H1 (cell line): ENCODE measurements around the gene SLC18A3. TPM values are rescaled to one million over a fixed set of nuclear protein-coding genes. Genes with fewer than 3 reads are reported as not detected.
A peak's percentile ranks its signal among the peaks of the same experiment; 100 is the strongest.

Source experiments
- CTCF ChIA-PET: fragments of 300-600 bp; sonication (Branson Sonifier 250); formaldehyde crosslinking; loops from one replicate; lab custom pipeline; 2021; ENCODE audit not compliant: partially characterized antibody; lab: Charles Lee
- POLR2A ChIA-PET: fragments of 300-600 bp; sonication (Branson Sonifier 250); formaldehyde crosslinking; loops from one replicate; lab custom pipeline; 2021; ENCODE audit warnings: inconsistent platforms; ENCODE audit not compliant: partially characterized antibody; lab: Charles Lee
- DNase-seq, 2 experiments: peaks; one replicate each; pipeline versions ENCODE4 v3.0.0 to v3.0.0-alpha.2; 2010 to 2022; ENCODE audit warnings: low spot score in 2 of 2, low read depth in 1 of 2, mixed read lengths in 1 of 2
- FAIRE-seq: peaks from 2 replicates; lab custom pipeline; 2011; peaks lifted over from hg19 to GRCh38; lab: Jason Lieb, UNC
- H2AFZ ChIP-seq: 2 replicates; pipeline ENCODE4 v1.8.1; 2012; ENCODE audit warnings: low read length, inconsistent platforms
- H2AK5ac ChIP-seq: 2 replicates; pipeline ENCODE4 v1.6.1; 2013; ENCODE audit warnings: low read depth, low read length
- H2BK120ac ChIP-seq: replicated peaks from 2 replicates; pipeline ENCODE3; 2013; ENCODE audit warnings: low read depth, low read length, inconsistent platforms
- H2BK12ac ChIP-seq: 2 replicates; pipeline ENCODE4 v1.6.1; 2013; ENCODE audit warnings: low read depth, low read length
- H2BK15ac ChIP-seq: 2 replicates; pipeline ENCODE4 v1.6.1; 2013; ENCODE audit warnings: low read length
- H2BK20ac ChIP-seq: 2 replicates; pipeline ENCODE4 v1.6.1; 2013; ENCODE audit warnings: low read length
- H2BK5ac ChIP-seq: 2 replicates; pipeline ENCODE4 v1.6.1; 2013; ENCODE audit warnings: low read depth, low read length
- H3K14ac ChIP-seq: 2 replicates; pipeline ENCODE4 v1.6.1; 2013; ENCODE audit warnings: inconsistent platforms; ENCODE audit not compliant: insufficient read length
- H3K18ac ChIP-seq: 2 replicates; pipeline ENCODE4 v1.6.1; 2013; ENCODE audit warnings: low read length; ENCODE audit errors: extremely low read depth
- H3K23ac ChIP-seq: 2 replicates; pipeline ENCODE4 v1.6.1; 2013; ENCODE audit warnings: inconsistent platforms; ENCODE audit not compliant: insufficient read length
- H3K23me2 ChIP-seq: 2 replicates; pipeline ENCODE4 v1.6.1; 2013; ENCODE audit warnings: low read depth, low read length
- H3K27ac ChIP-seq: 2 replicates; pipeline ENCODE4 v1.6.1; 2011; ENCODE audit warnings: low read depth, low read length, inconsistent platforms
- H3K27me3 ChIP-seq, 4 experiments: replicated peaks in 1 of 4; 1 replicate in 1 of 4; 2 replicates in 3 of 4; pipeline versions ENCODE4 v1.6.1 to v1.8.1; 2011 to 2013; ENCODE audit warnings: low read length in 3 of 4, mild to moderate bottlenecking in 3 of 4, inconsistent platforms in 2 of 4, mixed read lengths in 2 of 4, moderate library complexity in 1 of 4; ENCODE audit not compliant: control insufficient read depth in 3 of 4, insufficient read depth in 3 of 4; ENCODE audit errors: extremely low read depth in 1 of 4
- H3K36me3 ChIP-seq, 4 experiments: 2 replicates each; pipeline versions ENCODE4 v1.6.1 to v1.8.1; 2011 to 2013; ENCODE audit warnings: mild to moderate bottlenecking in 4 of 4, low read length in 3 of 4, moderate library complexity in 2 of 4, control low read depth in 1 of 4, inconsistent platforms in 1 of 4; ENCODE audit not compliant: insufficient read depth in 4 of 4, control insufficient read depth in 2 of 4
- H3K4ac ChIP-seq: replicated peaks from 2 replicates; pipeline ENCODE3; 2013; ENCODE audit warnings: low read length, low read depth, mixed read lengths, inconsistent platforms; ENCODE audit not compliant: insufficient read length
- H3K4me1 ChIP-seq, 4 experiments: replicated peaks in 1 of 4; 1 replicate in 1 of 4; 2 replicates in 3 of 4; pipeline versions ENCODE4 v1.6.1 to v1.8.1; 2011 to 2013; ENCODE audit warnings: low read length in 3 of 4, inconsistent platforms in 2 of 4, mixed read lengths in 1 of 4; ENCODE audit not compliant: insufficient read depth in 4 of 4, control insufficient read depth in 3 of 4
- H3K4me2 ChIP-seq, 2 experiments: 2 replicates each; pipeline versions ENCODE4 v1.6.1 to v1.8.1; 2011 to 2013; ENCODE audit warnings: low read depth in 2 of 2, low read length in 2 of 2, control low read depth in 1 of 2, inconsistent platforms in 1 of 2, mild to moderate bottlenecking in 1 of 2; ENCODE audit not compliant: insufficient read depth in 1 of 2
- H3K4me3 ChIP-seq, 4 experiments: fragments of 200-600, 300-600 bp in 1 of 4; sonication (generic), shearing (Covaris generic), sonication (Bioruptor Twin) in 1 of 4; 2 replicates each; pipeline versions ENCODE4 v1.5.1 to v1.8.1; 2011 to 2016; ENCODE audit warnings: low read length in 4 of 4, low read depth in 3 of 4, control low read depth in 2 of 4, inconsistent platforms in 2 of 4, mild to moderate bottlenecking in 2 of 4, mixed read lengths in 1 of 4, moderate library complexity in 1 of 4; ENCODE audit not compliant: insufficient read depth in 2 of 4; ENCODE audit errors: extremely low read depth in 1 of 4
- H3K56ac ChIP-seq: replicated peaks from 2 replicates; pipeline ENCODE3; 2013; ENCODE audit warnings: low read depth, mild to moderate bottlenecking, mixed read lengths, low read length, inconsistent platforms; ENCODE audit not compliant: insufficient read length
- H3K79me1 ChIP-seq: 2 replicates; pipeline ENCODE4 v1.6.1; 2013; ENCODE audit warnings: low read depth, low read length, control low read depth
- H3K79me2 ChIP-seq, 2 experiments: 2 replicates each; pipeline versions ENCODE4 v1.6.1 to v1.8.1; 2012 to 2013; ENCODE audit warnings: low read length in 2 of 2, mild to moderate bottlenecking in 2 of 2, inconsistent platforms in 1 of 2; ENCODE audit not compliant: insufficient read depth in 2 of 2, control insufficient read depth in 1 of 2
- H3K9ac ChIP-seq, 4 experiments: replicated peaks in 1 of 4; 1 replicate in 1 of 4; 2 replicates in 3 of 4; pipeline versions ENCODE4 v1.6.1 to v1.8.1; 2011 to 2013; ENCODE audit warnings: low read depth in 3 of 4, low read length in 3 of 4, control low read depth in 2 of 4, mild to moderate bottlenecking in 2 of 4, moderate library complexity in 2 of 4, inconsistent platforms in 1 of 4; ENCODE audit errors: extremely low read depth in 1 of 4
- H3K9me3 ChIP-seq, 2 experiments: 2 replicates each; pipeline versions ENCODE4 v1.6.1 to v1.8.1; 2012 to 2013; ENCODE audit warnings: mild to moderate bottlenecking in 2 of 2, moderate library complexity in 2 of 2, control low read depth in 1 of 2, inconsistent platforms in 1 of 2, low read depth in 1 of 2, low read length in 1 of 2, mixed read lengths in 1 of 2; ENCODE audit not compliant: insufficient read depth in 2 of 2
- H4K20me1 ChIP-seq, 2 experiments: replicated peaks in 1 of 2; 2 replicates each; pipeline versions ENCODE3 to v1.8.1; 2011 to 2013; ENCODE audit warnings: inconsistent platforms in 2 of 2, low read length in 2 of 2, mild to moderate bottlenecking in 1 of 2; ENCODE audit not compliant: insufficient read depth in 2 of 2, control insufficient read depth in 1 of 2
- H4K5ac ChIP-seq: 2 replicates; pipeline ENCODE4 v1.6.1; 2013; ENCODE audit warnings: low read length, low read depth, mixed read lengths, inconsistent platforms; ENCODE audit not compliant: insufficient read length
- H4K8ac ChIP-seq: 2 replicates; pipeline ENCODE4 v1.8.0; 2013; ENCODE audit warnings: mild to moderate bottlenecking, moderate library complexity, low read length, inconsistent platforms; ENCODE audit not compliant: insufficient read depth; ENCODE audit errors: extremely low read depth
- H4K91ac ChIP-seq: replicated peaks from 2 replicates; pipeline ENCODE3; 2013; ENCODE audit warnings: low read length, mixed read lengths, inconsistent platforms; ENCODE audit not compliant: insufficient read length
- BACH1 ChIP-seq: IDR thresholded peaks from 2 replicates; pipeline ENCODE4 v1.6.1; 2012; ENCODE audit warnings: low read length, improper control_type of control experiment
- CREB1 ChIP-seq: IDR thresholded peaks from 2 replicates; pipeline ENCODE4 v1.6.1; 2012; ENCODE audit warnings: inconsistent platforms
- EZH2 ChIP-seq: fragments of 200-600 bp; sonication (generic); IDR thresholded peaks from 2 replicates; pipeline ENCODE4 v1.7.1; 2012; ENCODE audit warnings: low read depth, mild to moderate bottlenecking, moderate library complexity, low read length, inconsistent platforms; ENCODE audit not compliant: severe bottlenecking
- HDAC6 ChIP-seq: IDR thresholded peaks from one replicate; pipeline ENCODE4 v1.7.1; 2012; ENCODE audit warnings: low read depth, mild to moderate bottlenecking, inconsistent platforms, low read length, moderate library complexity
- JUN ChIP-seq: IDR thresholded peaks from 2 replicates; pipeline ENCODE4 v1.6.1; 2011; ENCODE audit warnings: low read depth, mild to moderate bottlenecking, improper control_type of control experiment, low read length
- KDM4A ChIP-seq: IDR thresholded peaks from one replicate; pipeline ENCODE4 v1.7.1; 2012; ENCODE audit warnings: low read depth, mild to moderate bottlenecking, moderate library complexity, low read length, inconsistent platforms; ENCODE audit not compliant: severe bottlenecking
- PHF8 ChIP-seq: fragments of 200-600 bp; sonication (generic); conservative IDR thresholded peaks from 2 replicates; pipeline ENCODE4 v1.7.1; 2012; ENCODE audit warnings: low read depth, mild to moderate bottlenecking, inconsistent platforms, low read length, moderate library complexity
- POU5F1 ChIP-seq: IDR thresholded peaks from 2 replicates; pipeline ENCODE4 v1.6.1; 2011; ENCODE audit warnings: low read depth, mild to moderate bottlenecking, low read length, moderate library complexity
- RNF2 ChIP-seq: fragments of 200-900, 300-1000 bp; sonication (generic); IDR thresholded peaks from 2 replicates; pipeline ENCODE4 v1.7.1; 2016; ENCODE audit warnings: borderline replicate concordance, low read depth, mild to moderate bottlenecking, antibody characterized with exemption, low read length; ENCODE audit not compliant: poor library complexity, severe bottlenecking; ENCODE audit errors: missing control alignments
- RXRA ChIP-seq: IDR thresholded peaks from 2 replicates; pipeline ENCODE4 v1.6.1; 2011; ENCODE audit warnings: low read depth, mild to moderate bottlenecking, low read length, moderate library complexity; ENCODE audit not compliant: insufficient read depth
- SIRT6 ChIP-seq: IDR thresholded peaks from one replicate; pipeline ENCODE4 v1.7.1; 2012; ENCODE audit warnings: low read length, inconsistent platforms
- TAF1 ChIP-seq: IDR thresholded peaks from 2 replicates; pipeline ENCODE4 v1.6.1; 2011; ENCODE audit warnings: mild to moderate bottlenecking, low read depth, low read length
- WGBS, 2 experiments: shearing (Covaris generic) in 1 of 2; methylation state at CpG; one replicate each; pipeline versions ENCODE4 v1.1.6 to v1.1.7; 2013 to 2015; ENCODE audit warnings: low lambda C conversion rate in 2 of 2, mixed read lengths in 2 of 2, inconsistent platforms in 1 of 2, low coverage in 1 of 2, missing lambda C conversion rate in 1 of 2; ENCODE audit not compliant: insufficient replicate concordance in 2 of 2, insufficient coverage in 1 of 2, insufficient read length in 1 of 2; ENCODE audit errors: extremely low coverage in 1 of 2, missing lambda C conversion rate in 1 of 2; 5-methylcytosine and 5-hydroxymethylcytosine counted together
- polyA plus RNA-seq, 7 experiments: library from polyadenylated mRNA; depleted of rRNA in 3 of 7; stranded (reverse) in 5 of 7; unstranded in 2 of 7; fragments of >200 nt in 5 of 7; fragments of 200-250 nt in 2 of 7; gene quantifications; 1 replicate in 5 of 7; 2 replicates in 1 of 7; 4 replicates in 1 of 7; pipeline versions ENCODE4 v1.2.1 to v1.2.3, GENCODE V29; 2011 to 2013; ENCODE audit warnings: missing spikeins in 2 of 7, mixed read lengths in 2 of 7
- total RNA-seq: library from RNA; stranded (reverse); fragmentation: NEBNext Ultra II Directional; extraction: Animal tissue kit (Norgen Biotek cat#: 25700); gene quantifications from 2 replicates; pipeline ENCODE4 v1.2.1, GENCODE V29; 2021

The SLC18A3 gene
- total and polyA plus RNA-seq, 2 of the 8 experiments (the other 6 are each of a cell fraction or from before 2014, with no cell fraction given), result 0.17 TPM; not detected in 1

DNA sequence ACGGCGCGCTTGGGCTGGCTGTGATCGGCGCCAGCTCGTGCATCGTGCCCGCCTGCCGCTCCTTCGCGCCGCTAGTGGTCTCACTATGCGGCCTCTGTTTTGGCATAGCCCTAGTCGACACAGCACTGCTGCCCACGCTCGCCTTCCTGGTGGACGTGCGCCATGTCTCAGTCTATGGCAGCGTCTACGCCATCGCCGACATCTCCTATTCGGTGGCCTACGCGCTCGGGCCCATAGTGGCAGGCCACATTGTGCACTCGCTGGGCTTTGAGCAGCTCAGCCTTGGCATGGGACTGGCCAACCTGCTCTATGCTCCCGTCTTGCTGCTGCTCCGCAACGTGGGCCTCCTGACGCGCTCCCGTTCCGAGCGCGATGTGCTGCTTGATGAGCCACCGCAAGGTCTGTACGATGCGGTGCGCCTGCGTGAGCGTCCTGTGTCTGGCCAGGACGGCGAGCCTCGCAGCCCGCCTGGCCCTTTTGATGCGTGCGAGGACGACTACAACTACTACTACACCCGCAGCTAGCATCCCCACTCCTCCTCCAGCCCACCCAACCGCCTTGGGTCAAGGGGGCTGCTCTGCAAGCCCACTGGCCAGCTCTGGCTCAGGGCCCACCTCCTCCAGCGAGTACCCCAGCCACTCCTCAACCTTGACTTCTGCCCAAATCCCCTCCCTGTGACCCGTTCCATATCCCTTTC, 1.9 kb downstream of the SLC18A3 start:
- Histone ChIP-seq H3K4me1 (peaks cover 0 to 47% (median 29%) of the 10 kb centered on the region in 4 experiments; a peak in 6 of 7 replicates), H2AK5ac (no peak overlapping the region), H2BK12ac (peak overlapping the region; percentile 87; the same call in 1 of the 2 replicates), H2BK5ac (no peak overlapping the region), H4K20me1 (peaks cover 17 to 48% of the 10 kb centered on the region in 2 experiments), H4K5ac (no peak overlapping the region), H3K23me2 (peaks cover 16% of the 10 kb centered on the region; the same call in 1 of the 2 replicates), H3K79me1 (no peaks in the 10 kb centered on the region), H3K27ac (no peak overlapping the region), H3K4me3 (peak overlapping the region in 1 of 4 experiments; percentile 72; a peak in 2 of 8 replicates), H3K4me2 (peak overlapping the region; percentile 70 to 71), H3K9ac (no peak overlapping the region), H3K9me3 (no peaks in the 10 kb centered on the region; a peak in 1 of 4 replicates), H2AFZ (no peak overlapping the region), H3K56ac (no peak overlapping the region), H3K36me3 (peaks cover 0 to 6% (median 0%) of the 10 kb centered on the region in 4 experiments; a peak in 1 of 8 replicates), H4K8ac (peak overlapping the region; percentile 62), H3K18ac (no peak overlapping the region; the same call in 1 of the 2 replicates), H3K27me3 (peaks cover 91 to 99% (median 97%) of the 10 kb centered on the region in 4 experiments), H2BK120ac (no peak overlapping the region), H3K79me2 (no peaks in the 10 kb centered on the region), H2BK20ac (no peak overlapping the region), H4K91ac (no peak overlapping the region), H3K4ac (no peak overlapping the region), H2BK15ac (0 out of 2 replicates have a peak overlapping the region, but pooled peaks have one; percentile 29), H3K14ac (no peak overlapping the region), H3K23ac (no peak overlapping the region)
- WGBS, 2 experiments, result 15% methylated on average over 39 of the region's 53 CpGs; no CpG with 5 or more reads in 1 of the 2 experiments
- POLR2A ChIA-PET, result interaction anchor here (1.0 kb wide), 1 partner anchor 73 kb away, joined by 3 read pairs; the partner anchor contains the start of gene ERCC6
- CTCF ChIA-PET, result interaction anchor here (0.6 to 1.7 kb wide), 6 partner anchors 10 to 604 kb away, joined by 3 to 5 read pairs (median 4); no protein-coding TSS in a partner anchor
- FAIRE-seq (no peak), DNase-seq (peak in 1 of 2 experiments; percentile 58)
- TF ChIP-seq RNF2 (peak; percentile 28), POU5F1 (no peak), SIRT6 (no peak), RXRA (no peak), HDAC6 (no peak), JUN (no peak), EZH2 (peak; percentile 88), PHF8 (no peak), KDM4A (peak; percentile 56), BACH1 (no peak), CREB1 (no peak), TAF1 (no peak)
